ENCODE data around the gene ERICH4.

- peak in 2 of 4 experiments; percentile 19 to 39 for TF ChIP-seq CTCF (IDR thresholded peaks at IDR 0.05)
- TF ChIP-seq EP300 (IDR thresholded peaks at IDR 0.05) = no peak
- TF ChIP-seq POLR2AphosphoS5 (IDR thresholded peaks at IDR 0.05) = peak; percentile 68 to 89 (median 83)
- peak; percentile 74 to 78 for TF ChIP-seq POLR2A (IDR thresholded peaks at IDR 0.05)
Measured at GRCh38 chr19:41439441-41440222, 3.3 kb upstream of the ERICH4 start, which contains the start of gene DMAC2.
